ENCODE data around the gene SRPK3. TPM values are rescaled to one million over a fixed set of nuclear protein-coding genes. Genes with fewer than 3 reads are reported as not detected.

The SRPK3 gene
- total RNA-seq, 1 donor from 2014 or later = not detected

Other genes with a start within 250 kb of the SRPK3 start
- gene CCNQ, start 181.9 kb upstream of the SRPK3 start, total RNA-seq = 19.1 and 19.2 TPM in 2 replicates
- gene DUSP9, start 133.8 kb upstream of the SRPK3 start, total RNA-seq = 35.7 and 36.5 TPM in 2 replicates
- 5.4 and 6.1 TPM in 2 replicates for gene PNCK, start 107.2 kb upstream of the SRPK3 start, total RNA-seq
- 52.2 and 55.7 TPM in 2 replicates for gene SLC6A8, start 93.1 kb upstream of the SRPK3 start, total RNA-seq
- gene BCAP31, start 56.7 kb upstream of the SRPK3 start, total RNA-seq = 142 and 149 TPM in 2 replicates
- gene ABCD1, start 56.2 kb upstream of the SRPK3 start, total RNA-seq = 15.2 and 15.3 TPM in 2 replicates
- 0.98 and 1.1 TPM in 2 replicates for gene PLXNB3, start 16.8 kb upstream of the SRPK3 start, total RNA-seq
- gene IDH3G, start 13.3 kb downstream of the SRPK3 start, total RNA-seq = 41.5 and 49.5 TPM in 2 replicates
- gene SSR4, start 13.6 kb downstream of the SRPK3 start, total RNA-seq = 243 and 248 TPM in 2 replicates
- 4.5 and 4.8 TPM in 2 replicates for gene PDZD4, start 49.5 kb downstream of the SRPK3 start, total RNA-seq
- gene L1CAM, start 105.1 kb downstream of the SRPK3 start, total RNA-seq = 1.4 and 2.4 TPM in 2 replicates
- not detected in 2 replicates for gene AVPR2, start 123.6 kb downstream of the SRPK3 start, total RNA-seq
- 16.4 and 16.7 TPM in 2 replicates for gene ARHGAP4, start 145.2 kb downstream of the SRPK3 start, total RNA-seq
- 85.3 and 86.3 TPM in 2 replicates for gene NAA10, start 154.0 kb downstream of the SRPK3 start, total RNA-seq
- gene RENBP, start 163.6 kb downstream of the SRPK3 start, total RNA-seq = 2.5 and 3.3 TPM in 2 replicates
- gene HCFC1, start 190.8 kb downstream of the SRPK3 start, total RNA-seq = 105 and 121 TPM in 2 replicates
- gene TMEM187, start 191.7 kb downstream of the SRPK3 start, total RNA-seq = 10.2 and 11.7 TPM in 2 replicates
- gene IRAK1, start 238.9 kb downstream of the SRPK3 start, total RNA-seq = 95.8 and 96.9 TPM in 2 replicates